Suprapubic skin (tissue), 3 donors: ENCODE results near the gene PPP1R15B.

Source experiments
- CTCF ChIP-seq, 2 donors: fragments of 200-600 bp in 1 of 2; fragments of 450-650 bp in 1 of 2; sonication (generic) in 1 of 2; IDR thresholded peaks; one replicate each; pipeline ENCODE4 v1.5.1; 2016 to 2019; ENCODE audit warnings: antibody characterized with exemption in 2 of 2, mild to moderate bottlenecking in 1 of 2, moderate library complexity in 1 of 2
- POLR2AphosphoS5 ChIP-seq, 3 donors: sonication (generic); formaldehyde crosslinking; IDR thresholded peaks; one replicate each; pipeline ENCODE4 v1.6.1; 2017; ENCODE audit warnings: antibody characterized with exemption in 3 of 3

DNA sequence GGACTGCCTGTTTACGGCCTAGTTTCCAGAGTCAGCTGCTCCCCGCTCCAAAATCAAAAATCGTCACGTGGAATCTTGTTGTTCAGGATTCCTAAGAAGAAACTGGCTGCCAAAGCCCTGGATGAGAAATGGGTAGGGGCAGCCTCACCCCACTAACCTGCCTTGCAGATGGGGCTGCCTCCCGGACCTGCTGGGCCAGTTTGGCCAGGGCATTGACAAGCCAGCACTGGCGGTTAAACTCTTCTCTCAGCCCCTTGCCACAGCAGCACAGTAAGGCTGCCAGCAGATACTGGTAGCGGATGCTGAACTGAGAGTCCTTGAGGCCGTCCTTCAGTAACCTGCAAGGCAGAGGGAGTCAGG lies 31.6 kb upstream of the PPP1R15B start:
- TF ChIP-seq POLR2AphosphoS5 (IDR thresholded peaks at IDR 0.05), result peak; percentile 16 to 83 (median 73)
- no peak for TF ChIP-seq CTCF (IDR thresholded peaks at IDR 0.05)
